WTC11 (cell line): ENCODE data around the gene KSR2. TPM values are rescaled to one million over a fixed set of nuclear protein-coding genes. Genes with fewer than 3 reads are reported as not detected.
"Not testable (repeated sequence)": the region's sequence is repeated elsewhere in the genome, so short reads cannot be mapped to it uniquely, and the experiment has no call there.

Experiments
- ATAC-seq: fragments of 200-7000 bp; cut with Tn5 transposase; 2 replicates; pipeline ENCODE4 v1.10.0; 2021; ENCODE audit warnings: mild to moderate bottlenecking, moderate library complexity
- CTCF ChIA-PET: fragments of 300-600 bp; sonication (Branson Sonifier 250); formaldehyde crosslinking; loops from one replicate; lab custom pipeline; 2021; ENCODE audit warnings: antibody characterized with exemption; lab: Charles Lee
- POLR2A ChIA-PET: fragments of 350-600 bp; sonication (Branson Sonifier 250); formaldehyde crosslinking; loops from one replicate; lab custom pipeline; 2021; ENCODE audit warnings: antibody characterized with exemption; lab: Charles Lee
- DNase-seq: peaks from one replicate; pipeline ENCODE4 v3.0.0; 2021; ENCODE audit warnings: low spot score
- H3K27ac Mint-ChIP-seq: 2 replicates; pipeline ENCODE4 v1.8.0; 2021; ENCODE audit warnings: mixed read lengths
- H3K27me3 Mint-ChIP-seq: 2 replicates; pipeline ENCODE4 v1.8.0; 2021; ENCODE audit warnings: low read depth, mild to moderate bottlenecking, moderate library complexity, mixed read lengths
- H3K36me3 Mint-ChIP-seq: 2 replicates; pipeline ENCODE4 v1.8.0; 2021; ENCODE audit warnings: mixed read lengths
- H3K4me1 Mint-ChIP-seq: 2 replicates; pipeline ENCODE4 v1.8.0; 2022; ENCODE audit warnings: mixed read lengths
- H3K4me3 Mint-ChIP-seq: 2 replicates; pipeline ENCODE4 v1.8.0; 2021; ENCODE audit warnings: mild to moderate bottlenecking, moderate library complexity, mixed read lengths
- H3K9me3 Mint-ChIP-seq: 2 replicates; pipeline ENCODE4 v1.8.0; 2021; ENCODE audit warnings: mixed read lengths
- AR ChIP-seq: fragments of 250-450 bp; sonication (Bioruptor Pico); IDR thresholded peaks from 2 replicates; pipeline ENCODE4 v1.9.0; 2021; ENCODE audit warnings: mild to moderate bottlenecking
- ATF1 ChIP-seq: sonication (generic); formaldehyde crosslinking; IDR thresholded peaks from 2 replicates; pipeline ENCODE4 v1.8.1; 2023; ENCODE audit warnings: mild to moderate bottlenecking, moderate library complexity, missing genetic modification reagents
- CREB1 ChIP-seq: sonication (generic); formaldehyde crosslinking; IDR thresholded peaks from 2 replicates; pipeline ENCODE4 v1.8.0; 2023; ENCODE audit warnings: mild to moderate bottlenecking, missing genetic modification reagents
- CREM ChIP-seq: sonication (generic); formaldehyde crosslinking; IDR thresholded peaks from 2 replicates; pipeline ENCODE4 v1.8.1; 2022; ENCODE audit warnings: mild to moderate bottlenecking, missing genetic modification reagents, moderate library complexity
- EMX1 ChIP-seq: fragments of 250-450 bp; sonication (Bioruptor Pico); IDR thresholded peaks from 2 replicates; pipeline ENCODE4 v1.8.0; 2021; ENCODE audit warnings: mild to moderate bottlenecking
- ERG ChIP-seq: fragments of 250-450 bp; sonication (Bioruptor Pico); IDR thresholded peaks from 2 replicates; pipeline ENCODE4 v1.8.0; 2021; ENCODE audit warnings: mild to moderate bottlenecking
- FOXP1 ChIP-seq: sonication (generic); formaldehyde crosslinking; IDR thresholded peaks from 2 replicates; pipeline ENCODE4 v1.8.0; 2022; ENCODE audit warnings: missing genetic modification reagents, mild to moderate bottlenecking, moderate library complexity, borderline replicate concordance
- GABPB1 ChIP-seq: sonication (generic); formaldehyde crosslinking; IDR thresholded peaks from 2 replicates; pipeline ENCODE4 v1.8.1; 2023; ENCODE audit warnings: mild to moderate bottlenecking, missing genetic modification reagents
- GRHL2 ChIP-seq: fragments of 250-450 bp; sonication (Bioruptor Pico); IDR thresholded peaks from 2 replicates; pipeline ENCODE4 v1.8.0; 2022; ENCODE audit warnings: mild to moderate bottlenecking, moderate library complexity; ENCODE audit not compliant: insufficient replicate concordance, severe bottlenecking
- GTF2I ChIP-seq: fragments of 250-450 bp; sonication (Bioruptor Pico); conservative IDR thresholded peaks from 2 replicates; pipeline ENCODE4 v1.4.0; 2021; ENCODE audit warnings: mild to moderate bottlenecking
- HMGXB4 ChIP-seq: sonication (generic); formaldehyde crosslinking; IDR thresholded peaks from 2 replicates; pipeline ENCODE4 v1.8.1; 2023; ENCODE audit warnings: mild to moderate bottlenecking, moderate library complexity, missing genetic modification reagents
- MXD4 ChIP-seq: fragments of 250-450 bp; sonication (Bioruptor Pico); IDR thresholded peaks from 2 replicates; pipeline ENCODE4 v1.8.0; 2021; ENCODE audit warnings: mild to moderate bottlenecking, moderate library complexity, borderline replicate concordance
- NFATC4 ChIP-seq: fragments of 250-450 bp; sonication (Bioruptor Pico); IDR thresholded peaks from 2 replicates; pipeline ENCODE4 v1.9.0; 2021; ENCODE audit warnings: mild to moderate bottlenecking
- NR1H2 ChIP-seq: sonication (generic); formaldehyde crosslinking; IDR thresholded peaks from 2 replicates; pipeline ENCODE4 v1.9.0; 2021; ENCODE audit warnings: mild to moderate bottlenecking, moderate library complexity, missing genetic modification reagents
- NR2C2 ChIP-seq: sonication (generic); formaldehyde crosslinking; IDR thresholded peaks from 2 replicates; pipeline ENCODE4 v1.8.0; 2022; ENCODE audit warnings: mild to moderate bottlenecking, missing genetic modification reagents
- NR3C1 ChIP-seq: sonication (generic); formaldehyde crosslinking; conservative IDR thresholded peaks from 2 replicates; pipeline ENCODE4 v1.8.1; 2023; ENCODE audit warnings: low read depth, mild to moderate bottlenecking, missing genetic modification reagents
- PREB ChIP-seq: sonication (generic); formaldehyde crosslinking; IDR thresholded peaks from 2 replicates; pipeline ENCODE4 v1.8.1; 2022; ENCODE audit warnings: mild to moderate bottlenecking, missing genetic modification reagents, moderate library complexity, borderline replicate concordance
- SOX15 ChIP-seq: fragments of 250-450 bp; sonication (Bioruptor Pico); IDR thresholded peaks from 2 replicates; pipeline ENCODE4 v1.9.0; 2021; ENCODE audit warnings: mild to moderate bottlenecking
- TEAD1 ChIP-seq: sonication (generic); formaldehyde crosslinking; IDR thresholded peaks from 2 replicates; pipeline ENCODE4 v1.8.0; 2022; ENCODE audit warnings: mild to moderate bottlenecking, missing genetic modification reagents
- ZBTB43 ChIP-seq: sonication (generic); formaldehyde crosslinking; IDR thresholded peaks from 2 replicates; pipeline ENCODE4 v1.8.1; 2023; ENCODE audit warnings: mild to moderate bottlenecking, missing genetic modification reagents
- ZNF263 ChIP-seq: sonication (generic); formaldehyde crosslinking; IDR thresholded peaks from 2 replicates; pipeline ENCODE4 v1.8.1; 2022; ENCODE audit warnings: low read depth, mild to moderate bottlenecking, moderate library complexity, missing genetic modification reagents
- ZNF423 ChIP-seq: fragments of 250-450 bp; sonication (Bioruptor Pico); IDR thresholded peaks from 2 replicates; pipeline ENCODE4 v2.1.2; 2022; ENCODE audit warnings: mild to moderate bottlenecking, moderate library complexity
- total RNA-seq: library from RNA; stranded (reverse); gene quantifications from 3 replicates; pipeline ENCODE4 v1.2.3, GENCODE V29; 2021

Gene KSR2
- total RNA-seq, 1 experiment from 2014 or later = 2.4 TPM

GRCh38 chr12:118011377-118011776 is 42.6 kb upstream of the KSR2 start (continued):
- TF ChIP-seq ERG (CRISPR knock-in tag) (no peak), EMX1 (CRISPR knock-in tag) (no peak), CREB1 (no peak), ATF1 (no peak), SOX15 (CRISPR knock-in tag) (no peak), ZNF423 (CRISPR knock-in tag) (no peak), FOXP1 (CRISPR knock-in tag) (no peak), CREM (no peak), PREB (CRISPR knock-in tag) (no peak), GRHL2 (CRISPR knock-in tag) (no peak), NFATC4 (CRISPR knock-in tag) (no peak), ZBTB43 (CRISPR knock-in tag) (no peak), MXD4 (CRISPR knock-in tag) (no peak)

GRCh38 chr12:118010903-118011302 is 42.1 kb upstream of the KSR2 start:
- H3K36me3 Mint-ChIP-seq = no peaks in the 10 kb centered on the region

GRCh38 chr12:117999806-118000205 is 31.0 kb upstream of the KSR2 start:
- H3K9me3 Mint-ChIP-seq, H3K4me1 Mint-ChIP-seq, ATAC-seq, H3K27ac Mint-ChIP-seq, H3K4me3 Mint-ChIP-seq, POLR2A ChIA-PET, H3K27me3 Mint-ChIP-seq, H3K36me3 Mint-ChIP-seq, DNase-seq: not testable (repeated sequence)
- CTCF ChIA-PET = interaction anchor here (0.6 to 1.5 kb wide), 2 partner anchors 125 to 142 kb away, joined by 3 to 5 read pairs; no protein-coding TSS in a partner anchor

More at GRCh38 chr12:118010903-118011302, 42.1 kb upstream of the KSR2 start:
- H3K9me3 Mint-ChIP-seq = peaks cover 3% of the 10 kb centered on the region; the same call in 1 of the 2 replicates
- DNase-seq (no peak), ATAC-seq (no peak)
- TF ChIP-seq ZNF263 (CRISPR knock-in tag) = no peak
- no peak for TF ChIP-seq NR2C2
- no peak for TF ChIP-seq NR1H2
- ChIA-PET POLR2A (no interaction called here), CTCF (no interaction called here)
- peaks cover 5% of the 10 kb centered on the region for H3K4me1 Mint-ChIP-seq
- no peak overlapping the region for H3K27ac Mint-ChIP-seq
- H3K4me3 Mint-ChIP-seq = no peak overlapping the region
- H3K27me3 Mint-ChIP-seq = no peaks in the 10 kb centered on the region; the same call in none of the 2 replicates

- Mint-ChIP-seq H3K4me1 (no peaks in the 10 kb centered on the region), H3K4me3 (no peak overlapping the region), H3K9me3 (peaks cover 11% of the 10 kb centered on the region), H3K27ac (no peak overlapping the region), H3K27me3 (no peaks in the 10 kb centered on the region; the same call in 1 of the 2 replicates), H3K36me3 (no peaks in the 10 kb centered on the region)
- ATAC-seq (no peak), DNase-seq (no peak)
- POLR2A ChIA-PET = no interaction called here
- CTCF ChIA-PET = interaction anchor here (1.4 to 1.5 kb wide), 2 partner anchors 124 to 141 kb away, joined by 3 to 5 read pairs; no protein-coding TSS in a partner anchor
- TF ChIP-seq NR3C1 = no peak
- TF ChIP-seq NFATC4 (CRISPR knock-in tag) = no peak
- no peak for TF ChIP-seq ZNF263 (CRISPR knock-in tag)
- no peak for TF ChIP-seq ATF1
- no peak for TF ChIP-seq GABPB1 (CRISPR knock-in tag)
- no peak for TF ChIP-seq TEAD1 (CRISPR knock-in tag)
- TF ChIP-seq HMGXB4 = no peak
- no peak for TF ChIP-seq PREB (CRISPR knock-in tag)
- no peak for TF ChIP-seq FOXP1 (CRISPR knock-in tag)
- no peak for TF ChIP-seq AR
- TF ChIP-seq GTF2I (CRISPR knock-in tag) = no peak
These were observed 29.9 kb upstream of the KSR2 start for GRCh38 chr12:117998719-117999118.
